ENCODE measurements around the gene PPP6R2. TPM values are rescaled to one million over a fixed set of nuclear protein-coding genes. Genes with fewer than 3 reads are reported as not detected.

PPP6R2 gene
- total RNA-seq, 1 donor, result 61.2 TPM

DNA sequence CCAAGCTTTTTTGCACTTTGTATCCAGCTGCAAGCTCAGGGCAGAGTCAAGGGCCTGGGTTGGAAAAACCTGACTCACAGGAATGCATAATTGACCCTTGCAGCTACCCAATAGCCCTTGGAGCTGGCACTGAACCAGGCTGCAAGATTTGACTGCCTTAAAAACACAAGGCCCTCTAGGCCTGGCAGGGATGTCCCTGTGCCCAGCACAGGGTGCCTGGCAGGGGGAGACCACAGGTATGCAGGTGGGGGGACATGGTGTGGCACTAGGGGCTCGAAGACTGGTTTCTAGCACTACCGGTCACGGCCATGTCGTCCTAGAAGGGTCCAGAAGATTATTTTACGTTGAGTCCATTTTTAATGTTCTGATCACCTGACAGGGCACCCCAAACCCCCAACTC, 101.5 kb downstream of the PPP6R2 start:
- H3K4me1 ChIP-seq (ENCODE audit: insufficient read depth, low read length), result peaks cover 9% of the 10 kb centered on the region
- no peaks in the 10 kb centered on the region for H3K79me2 ChIP-seq (ENCODE audit: insufficient read depth, low read length)
- no peaks in the 10 kb centered on the region for H3K9me3 ChIP-seq (ENCODE audit: low read depth, low read length)
- H2AFZ ChIP-seq (ENCODE audit: low read length), result no peak overlapping the region
- no peak overlapping the region for H3K4me2 ChIP-seq (ENCODE audit: insufficient read depth, low read length)
- peaks cover 40% of the 10 kb centered on the region for H3K36me3 ChIP-seq (ENCODE audit: insufficient read depth, low read length)
- peak overlapping the region; percentile 32 for H3K27ac ChIP-seq (ENCODE audit: low read depth, low read length)
- no peaks in the 10 kb centered on the region for H3K27me3 ChIP-seq (ENCODE audit: insufficient read depth, low read length)
- DNase-seq (ENCODE audit: insufficient read length, low spot score, missing footprints), result peak; percentile 99
- peaks cover 14% of the 10 kb centered on the region for H4K20me1 ChIP-seq (ENCODE audit: insufficient read depth, low read length)
- H3K4me3 ChIP-seq (ENCODE audit: insufficient read depth, low read length), result no peak overlapping the region
- TF ChIP-seq, protein P1, sequence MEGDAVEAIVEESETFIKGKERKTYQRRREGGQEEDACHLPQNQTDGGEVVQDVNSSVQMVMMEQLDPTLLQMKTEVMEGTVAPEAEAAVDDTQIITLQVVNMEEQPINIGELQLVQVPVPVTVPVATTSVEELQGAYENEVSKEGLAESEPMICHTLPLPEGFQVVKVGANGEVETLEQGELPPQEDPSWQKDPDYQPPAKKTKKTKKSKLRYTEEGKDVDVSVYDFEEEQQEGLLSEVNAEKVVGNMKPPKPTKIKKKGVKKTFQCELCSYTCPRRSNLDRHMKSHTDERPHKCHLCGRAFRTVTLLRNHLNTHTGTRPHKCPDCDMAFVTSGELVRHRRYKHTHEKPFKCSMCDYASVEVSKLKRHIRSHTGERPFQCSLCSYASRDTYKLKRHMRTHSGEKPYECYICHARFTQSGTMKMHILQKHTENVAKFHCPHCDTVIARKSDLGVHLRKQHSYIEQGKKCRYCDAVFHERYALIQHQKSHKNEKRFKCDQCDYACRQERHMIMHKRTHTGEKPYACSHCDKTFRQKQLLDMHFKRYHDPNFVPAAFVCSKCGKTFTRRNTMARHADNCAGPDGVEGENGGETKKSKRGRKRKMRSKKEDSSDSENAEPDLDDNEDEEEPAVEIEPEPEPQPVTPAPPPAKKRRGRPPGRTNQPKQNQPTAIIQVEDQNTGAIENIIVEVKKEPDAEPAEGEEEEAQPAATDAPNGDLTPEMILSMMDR (IDR thresholded peaks at IDR 0.05; ENCODE audit: extremely low read depth, low read depth, low read length), result no peak

DNA sequence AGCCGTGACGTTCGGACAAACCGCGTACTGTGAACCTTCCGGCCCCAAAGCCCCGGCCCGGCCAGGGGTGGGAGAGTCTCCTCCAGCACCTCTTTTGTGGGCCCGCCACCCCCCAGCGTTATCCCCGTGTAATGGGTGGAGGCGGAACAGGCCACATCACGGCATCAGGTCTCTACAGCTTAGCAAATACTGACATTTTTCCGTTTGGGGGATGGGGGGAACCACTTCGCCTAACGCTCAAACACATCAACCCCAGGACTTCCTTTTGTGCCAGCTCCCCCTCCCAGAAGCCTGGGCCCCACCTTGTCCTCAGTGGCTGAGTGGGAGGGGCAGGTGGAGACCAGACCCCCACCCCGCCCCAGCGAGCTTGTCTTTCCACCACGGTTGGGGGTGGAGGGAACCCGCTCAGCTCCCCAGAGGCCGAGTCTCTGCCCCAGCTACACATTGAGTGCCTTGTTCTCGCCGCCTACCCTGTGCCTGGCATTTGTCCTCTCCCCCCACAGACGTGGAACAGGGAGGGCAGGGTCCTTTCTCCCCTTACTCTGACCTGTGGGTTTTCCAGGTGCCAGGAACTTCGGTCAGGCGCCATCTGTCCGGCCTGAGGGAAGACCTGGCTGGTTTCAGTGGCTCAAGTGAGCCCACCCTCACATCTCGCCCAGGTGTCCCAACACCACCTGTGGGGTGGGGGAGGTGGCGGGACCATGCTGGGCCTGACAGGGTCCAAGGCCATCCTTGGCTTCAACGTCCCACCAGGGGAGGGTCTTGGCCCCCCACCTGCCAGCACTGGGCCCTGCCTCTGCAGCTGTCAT, 102.1 kb downstream of the PPP6R2 start:
- no peak overlapping the region for H2AFZ ChIP-seq (ENCODE audit: low read length)
- peaks cover 9% of the 10 kb centered on the region for H3K4me1 ChIP-seq (ENCODE audit: insufficient read depth, low read length)
- H3K79me2 ChIP-seq (ENCODE audit: insufficient read depth, low read length), result no peaks in the 10 kb centered on the region
- peak overlapping the region; percentile 32 for H3K27ac ChIP-seq (ENCODE audit: low read depth, low read length)
- peaks cover 16% of the 10 kb centered on the region for H4K20me1 ChIP-seq (ENCODE audit: insufficient read depth, low read length)
- no peaks in the 10 kb centered on the region for H3K27me3 ChIP-seq (ENCODE audit: insufficient read depth, low read length)
- TF ChIP-seq, protein P1 (IDR thresholded peaks at IDR 0.05; ENCODE audit: extremely low read depth, low read depth, low read length), result no peak
- H3K4me2 ChIP-seq (ENCODE audit: insufficient read depth, low read length), result no peak overlapping the region
- H3K4me3 ChIP-seq (ENCODE audit: insufficient read depth, low read length), result no peak overlapping the region
- no peaks in the 10 kb centered on the region for H3K9me3 ChIP-seq (ENCODE audit: low read depth, low read length)
- peaks cover 44% of the 10 kb centered on the region for H3K36me3 ChIP-seq (ENCODE audit: insufficient read depth, low read length)
- no peak for DNase-seq (ENCODE audit: insufficient read length, low spot score, missing footprints)

DNA sequence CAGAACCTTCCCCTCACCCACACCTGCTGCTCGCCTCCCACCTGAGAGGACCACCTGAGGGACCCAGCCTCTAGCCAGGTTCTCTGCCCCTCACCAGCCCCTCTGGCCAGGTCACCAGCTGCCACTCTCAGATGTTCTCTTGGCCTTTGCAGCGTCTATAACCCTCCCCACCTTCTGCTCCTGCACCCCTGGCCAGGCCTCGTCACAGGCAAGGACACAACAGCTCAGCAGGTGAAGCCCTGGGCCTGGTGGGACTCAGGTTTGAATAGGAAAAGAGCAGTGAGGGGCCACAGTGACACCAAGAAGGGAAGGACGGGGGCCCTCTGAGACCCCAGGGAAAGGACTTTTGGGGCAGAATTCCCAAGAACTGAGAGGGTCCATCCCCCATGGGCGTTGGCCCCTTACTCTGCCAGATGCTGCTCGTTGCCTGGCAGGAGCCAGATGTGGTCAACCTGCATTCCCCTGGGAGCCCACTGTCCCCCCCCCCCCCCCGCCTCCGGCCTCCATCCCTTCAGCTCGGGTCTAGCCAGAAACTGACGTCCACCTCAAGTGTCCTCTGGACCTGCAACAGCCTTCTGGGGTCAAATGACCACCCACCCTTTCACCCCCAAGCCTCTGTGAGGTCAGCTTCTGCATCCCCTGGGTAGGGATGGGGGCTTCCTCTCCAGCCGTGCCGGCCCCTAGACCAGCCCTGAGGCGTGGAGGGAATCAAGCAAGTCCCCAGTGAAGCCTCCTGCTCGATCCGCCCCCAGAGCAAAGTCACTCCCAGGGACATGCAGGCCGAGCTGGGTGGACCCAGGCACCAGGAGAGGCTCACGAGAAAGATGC, 103.0 kb downstream of the PPP6R2 start:
- no peak overlapping the region for H3K27ac ChIP-seq (ENCODE audit: low read depth, low read length)
- peaks cover 16% of the 10 kb centered on the region for H4K20me1 ChIP-seq (ENCODE audit: insufficient read depth, low read length)
- no peak overlapping the region for H3K4me2 ChIP-seq (ENCODE audit: insufficient read depth, low read length)
- H3K79me2 ChIP-seq (ENCODE audit: insufficient read depth, low read length), result no peaks in the 10 kb centered on the region
- H3K27me3 ChIP-seq (ENCODE audit: insufficient read depth, low read length), result no peaks in the 10 kb centered on the region
- peaks cover 9% of the 10 kb centered on the region for H3K4me1 ChIP-seq (ENCODE audit: insufficient read depth, low read length)
- peaks cover 50% of the 10 kb centered on the region for H3K36me3 ChIP-seq (ENCODE audit: insufficient read depth, low read length)
- no peak overlapping the region for H2AFZ ChIP-seq (ENCODE audit: low read length)
- TF ChIP-seq, protein P1 (IDR thresholded peaks at IDR 0.05; ENCODE audit: extremely low read depth, low read depth, low read length), result no peak
- no peaks in the 10 kb centered on the region for H3K9me3 ChIP-seq (ENCODE audit: low read depth, low read length)
- no peak for DNase-seq (ENCODE audit: insufficient read length, low spot score, missing footprints)
- no peak overlapping the region for H3K4me3 ChIP-seq (ENCODE audit: insufficient read depth, low read length)
